ENCODE measurements around the gene ATP6V0E1. TPM values are rescaled to one million over a fixed set of nuclear protein-coding genes. Genes with fewer than 3 reads are reported as not detected.
"Not testable (repeated sequence)": the region's sequence is repeated elsewhere in the genome, so short reads cannot be mapped to it uniquely, and the experiment has no call there.

Gene ATP6V0E1
- total RNA-seq, 2 experiments from 2014 or later: 110 to 144 TPM

- no peak for ATAC-seq
- no peak overlapping the region for H3K4me3 Mint-ChIP-seq
- peak overlapping the region; percentile 26 for H3K27ac Mint-ChIP-seq
- DNase-seq: no peak
- H3K36me3 Mint-ChIP-seq: peaks cover 31% of the 10 kb centered on the region
- H3K27me3 Mint-ChIP-seq: no peaks in the 10 kb centered on the region
- peaks cover 24% of the 10 kb centered on the region for H3K4me1 Mint-ChIP-seq
- CTCF ChIA-PET: interaction anchor here (1.0 kb wide), 1 partner anchor 49 kb away, joined by 3 read pairs; no protein-coding TSS in a partner anchor
- H3K9me3 Mint-ChIP-seq (ENCODE audit: low read depth): no peaks in the 10 kb centered on the region
These were observed 33.1 kb downstream of the ATP6V0E1 start for GRCh38 chr5:173016598-173017046.

- DNase-seq; H3K27me3 Mint-ChIP-seq; ATAC-seq; H3K27ac Mint-ChIP-seq; H3K9me3 Mint-ChIP-seq (ENCODE audit: low read depth); H3K4me3 Mint-ChIP-seq: not testable (repeated sequence)
- CTCF ChIA-PET: interaction anchor here (0.7 to 1.0 kb wide), 2 partner anchors 48 to 933 kb away, joined by 3 read pairs; no protein-coding TSS in a partner anchor
- peaks cover 24% of the 10 kb centered on the region for H3K4me1 Mint-ChIP-seq
- H3K36me3 Mint-ChIP-seq: peaks cover 31% of the 10 kb centered on the region
These were observed 33.5 kb downstream of the ATP6V0E1 start for GRCh38 chr5:173017087-173017486.

- DNase-seq (no peak), ATAC-seq (no peak)
- H3K36me3 Mint-ChIP-seq: peaks cover 38% of the 10 kb centered on the region
- H3K9me3 Mint-ChIP-seq (ENCODE audit: low read depth): no peaks in the 10 kb centered on the region
- no peaks in the 10 kb centered on the region for H3K27me3 Mint-ChIP-seq
- CTCF ChIA-PET: interaction anchor here (0.8 kb wide), 1 partner anchor 35 kb away, joined by 5 read pairs; the partner anchor contains the start of gene ATP6V0E1
- peaks cover 24% of the 10 kb centered on the region for H3K4me1 Mint-ChIP-seq
- no peak overlapping the region for H3K27ac Mint-ChIP-seq
- no peak overlapping the region for H3K4me3 Mint-ChIP-seq
These were observed 34.8 kb downstream of the ATP6V0E1 start for GRCh38 chr5:173018358-173018757.

GRCh38 chr5:173020154-173020581, 36.6 kb downstream of the ATP6V0E1 start:
- DNase-seq: no peak
- no peak for ATAC-seq
- no peak overlapping the region for H3K27ac Mint-ChIP-seq
- CTCF ChIA-PET: no interaction called here
- peaks cover 45% of the 10 kb centered on the region for H3K36me3 Mint-ChIP-seq
- H3K9me3 Mint-ChIP-seq (ENCODE audit: low read depth): peaks cover 2% of the 10 kb centered on the region
- no peak overlapping the region for H3K4me3 Mint-ChIP-seq
- H3K4me1 Mint-ChIP-seq: peaks cover 20% of the 10 kb centered on the region
- no peaks in the 10 kb centered on the region for H3K27me3 Mint-ChIP-seq

- H3K36me3 Mint-ChIP-seq: peaks cover 48% of the 10 kb centered on the region
- no peak overlapping the region for H3K4me3 Mint-ChIP-seq
- DNase-seq (no peak), ATAC-seq (no peak)
- H3K27ac Mint-ChIP-seq: no peak overlapping the region
- H3K27me3 Mint-ChIP-seq: no peaks in the 10 kb centered on the region
- CTCF ChIA-PET: no interaction called here
- peaks cover 19% of the 10 kb centered on the region for H3K4me1 Mint-ChIP-seq
- H3K9me3 Mint-ChIP-seq (ENCODE audit: low read depth): peaks cover 2% of the 10 kb centered on the region
These were observed 37.1 kb downstream of the ATP6V0E1 start for GRCh38 chr5:173020643-173021042.

GRCh38 chr5:173025651-173026050, 42.1 kb downstream of the ATP6V0E1 start:
- DNase-seq: no peak

GRCh38 chr5:173027905-173028304, 44.3 kb downstream of the ATP6V0E1 start:
- Mint-ChIP-seq H3K27ac (no peak overlapping the region), H3K9me3 (ENCODE audit: low read depth) (peaks cover 2% of the 10 kb centered on the region), H3K4me3 (no peak overlapping the region), H3K27me3 (no peaks in the 10 kb centered on the region), H3K36me3 (peaks cover 19% of the 10 kb centered on the region), H3K4me1 (peaks cover 9% of the 10 kb centered on the region)
- DNase-seq (no peak), ATAC-seq (no peak)
- CTCF ChIA-PET: no interaction called here

More at GRCh38 chr5:173025651-173026050, 42.1 kb downstream of the ATP6V0E1 start:
- peaks cover 33% of the 10 kb centered on the region for H3K36me3 Mint-ChIP-seq
- H3K4me1 Mint-ChIP-seq: peaks cover 9% of the 10 kb centered on the region
- H3K27ac Mint-ChIP-seq: no peak overlapping the region
- CTCF ChIA-PET: no interaction called here
- ATAC-seq: no peak
- no peaks in the 10 kb centered on the region for H3K27me3 Mint-ChIP-seq
- peaks cover 2% of the 10 kb centered on the region for H3K9me3 Mint-ChIP-seq (ENCODE audit: low read depth)
- H3K4me3 Mint-ChIP-seq: no peak overlapping the region

- H3K4me1 Mint-ChIP-seq: peaks cover 16% of the 10 kb centered on the region
- ATAC-seq (no peak), DNase-seq (no peak)
- H3K36me3 Mint-ChIP-seq: peaks cover 11% of the 10 kb centered on the region
- H3K27me3 Mint-ChIP-seq: no peaks in the 10 kb centered on the region
- peaks cover 2% of the 10 kb centered on the region for H3K9me3 Mint-ChIP-seq (ENCODE audit: low read depth)
- H3K27ac Mint-ChIP-seq: no peak overlapping the region
- H3K4me3 Mint-ChIP-seq: no peak overlapping the region
- CTCF ChIA-PET: interaction anchor here (1.2 kb wide), 1 partner anchor 29 kb away, joined by 3 read pairs; no protein-coding TSS in a partner anchor
These were observed 45.3 kb downstream of the ATP6V0E1 start for GRCh38 chr5:173028811-173029327.

GRCh38 chr5:173029499-173029921, 45.9 kb downstream of the ATP6V0E1 start:
- H3K27ac Mint-ChIP-seq: no peak overlapping the region
- ATAC-seq: no peak
- H3K4me3 Mint-ChIP-seq: no peak overlapping the region
- peaks cover 21% of the 10 kb centered on the region for H3K4me1 Mint-ChIP-seq
- peaks cover under 1% of the 10 kb centered on the region for H3K9me3 Mint-ChIP-seq (ENCODE audit: low read depth)
- no peak for DNase-seq
- CTCF ChIA-PET: interaction anchor here (0.8 to 1.2 kb wide), 2 partner anchors 28 to 144 kb away, joined by 3 read pairs; no protein-coding TSS in a partner anchor
- H3K27me3 Mint-ChIP-seq: no peaks in the 10 kb centered on the region
- H3K36me3 Mint-ChIP-seq: peaks cover 12% of the 10 kb centered on the region

- H3K9me3 Mint-ChIP-seq (ENCODE audit: low read depth); ATAC-seq; H3K27ac Mint-ChIP-seq; H3K27me3 Mint-ChIP-seq; DNase-seq; H3K4me3 Mint-ChIP-seq; CTCF ChIA-PET: not testable (repeated sequence)
- peaks cover 21% of the 10 kb centered on the region for H3K36me3 Mint-ChIP-seq
- H3K4me1 Mint-ChIP-seq: peaks cover 41% of the 10 kb centered on the region
These were observed 48.5 kb downstream of the ATP6V0E1 start for GRCh38 chr5:173032096-173032495.

- Mint-ChIP-seq H3K4me3 (no peak overlapping the region), H3K27me3 (no peaks in the 10 kb centered on the region), H3K4me1 (peaks cover 41% of the 10 kb centered on the region), H3K36me3 (peaks cover 24% of the 10 kb centered on the region), H3K9me3 (ENCODE audit: low read depth) (no peaks in the 10 kb centered on the region), H3K27ac (no peak overlapping the region)
- CTCF ChIA-PET: interaction anchor here (0.8 kb wide), 1 partner anchor 49 kb away, joined by 3 read pairs; the partner anchor contains the start of gene ATP6V0E1
- no peak for DNase-seq
- no peak for ATAC-seq
These were observed 49.2 kb downstream of the ATP6V0E1 start for GRCh38 chr5:173032730-173033129.

GRCh38 chr5:173033923-173034322, 50.4 kb downstream of the ATP6V0E1 start:
- no peaks in the 10 kb centered on the region for H3K9me3 Mint-ChIP-seq (ENCODE audit: low read depth)
- no peaks in the 10 kb centered on the region for H3K27me3 Mint-ChIP-seq
- ATAC-seq: no peak
- H3K27ac Mint-ChIP-seq: peak overlapping the region; percentile 52
- CTCF ChIA-PET: interaction anchor here (2.3 kb wide), 1 partner anchor 50 kb away, joined by 14 read pairs; the partner anchor contains the start of gene ATP6V0E1
- H3K4me1 Mint-ChIP-seq: peaks cover 39% of the 10 kb centered on the region
- no peak for DNase-seq
- no peak overlapping the region for H3K4me3 Mint-ChIP-seq
- peaks cover 24% of the 10 kb centered on the region for H3K36me3 Mint-ChIP-seq

- no peak for ATAC-seq
- peaks cover 44% of the 10 kb centered on the region for H3K4me1 Mint-ChIP-seq
- CTCF ChIA-PET: interaction anchor here (1.0 to 2.3 kb wide), 4 partner anchors 22 to 295 kb away, joined by 4 to 14 read pairs (median 8); partner anchors contain the start of gene ATP6V0E1
- peaks cover 26% of the 10 kb centered on the region for H3K36me3 Mint-ChIP-seq
- peak overlapping the region; percentile 63 for H3K4me3 Mint-ChIP-seq
- no peak for DNase-seq
- H3K27me3 Mint-ChIP-seq: no peaks in the 10 kb centered on the region
- peak overlapping the region; percentile 88 for H3K27ac Mint-ChIP-seq
- no peaks in the 10 kb centered on the region for H3K9me3 Mint-ChIP-seq (ENCODE audit: low read depth)
These were observed 52.5 kb downstream of the ATP6V0E1 start for GRCh38 chr5:173035904-173036707.
